HG02759 (cell line): Measurements from ENCODE around the gene SHROOM3.

Source experiments
- ATAC-seq: cut with Tn5 transposase; IDR thresholded peaks from one replicate; pipeline ENCODE4 v1.9.1; 2021; ENCODE audit warnings: mild to moderate bottlenecking, moderate library complexity; ENCODE audit not compliant: unreplicated experiment

The SHROOM3 gene

DNA sequence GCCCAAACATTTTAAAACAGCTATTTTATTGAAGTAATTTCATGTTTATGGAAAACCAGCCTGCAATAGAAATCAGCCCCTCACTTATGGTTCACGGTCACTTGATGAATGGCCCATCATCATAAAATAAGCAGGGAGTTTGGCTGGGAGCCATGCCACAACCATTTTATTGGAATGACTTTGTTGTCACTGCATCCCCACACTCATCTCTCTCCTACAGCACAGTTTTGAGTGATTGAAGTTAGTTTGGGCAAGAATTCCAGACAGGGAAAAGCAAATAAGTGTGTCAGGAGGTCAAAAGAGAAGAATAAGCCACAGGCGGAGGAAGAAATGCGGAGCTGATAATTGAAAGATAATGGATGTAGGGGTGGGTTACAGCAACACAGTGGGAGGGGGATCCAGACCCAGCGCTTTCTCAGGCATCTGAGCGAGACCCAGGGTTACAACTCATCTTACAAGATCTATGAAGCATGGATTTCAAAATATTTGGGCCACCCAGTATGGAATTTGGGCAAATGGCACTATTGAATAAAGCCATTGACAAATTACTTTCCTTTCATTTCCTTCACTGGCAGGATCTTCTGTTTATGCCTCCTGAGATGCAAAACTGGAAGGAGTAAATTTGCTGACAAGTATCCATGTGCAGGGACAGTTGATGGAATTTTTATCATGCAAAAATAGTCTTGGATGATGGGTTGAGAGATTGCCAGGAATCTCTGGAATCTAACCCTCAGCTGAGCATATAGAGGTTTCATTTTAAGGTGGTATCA, 100.8 kb downstream of the SHROOM3 start:
- ATAC-seq: no peak

DNA sequence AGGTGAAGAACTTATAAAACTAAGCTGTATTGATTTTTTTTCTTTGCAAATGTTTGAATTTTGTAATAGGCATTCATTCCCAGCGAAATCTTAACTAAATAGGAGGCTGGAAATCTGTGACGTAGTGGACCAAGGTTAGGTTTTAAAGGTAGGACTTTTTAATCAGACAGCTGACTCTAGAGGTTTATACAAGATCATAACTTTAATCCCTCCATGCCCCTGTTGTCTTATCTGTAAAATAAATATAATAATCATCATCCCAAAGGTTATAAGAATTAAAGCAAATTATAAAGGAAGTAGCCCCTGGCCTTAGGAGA, 101.3 kb downstream of the SHROOM3 start:
- no peak for ATAC-seq

DNA sequence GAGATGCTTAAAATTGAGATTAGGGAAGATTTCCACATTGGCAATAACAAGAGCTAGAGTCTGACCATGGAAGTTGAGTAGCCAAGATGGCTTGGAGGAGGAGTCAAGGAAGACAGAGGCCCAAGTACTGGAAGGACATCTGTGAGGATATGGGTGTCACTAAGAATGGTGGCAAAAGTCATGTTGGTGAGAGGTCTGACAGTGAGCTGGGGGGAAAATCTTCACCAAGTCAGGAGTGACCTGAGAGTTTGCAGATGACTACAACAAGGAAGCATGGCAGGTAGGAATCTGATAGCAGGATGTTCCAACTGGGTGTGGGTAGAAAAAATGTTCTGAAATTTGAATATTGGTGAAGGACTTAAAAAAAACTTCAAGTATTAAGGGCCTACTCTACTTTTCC, 103.3 kb downstream of the SHROOM3 start:
- no peak for ATAC-seq

DNA sequence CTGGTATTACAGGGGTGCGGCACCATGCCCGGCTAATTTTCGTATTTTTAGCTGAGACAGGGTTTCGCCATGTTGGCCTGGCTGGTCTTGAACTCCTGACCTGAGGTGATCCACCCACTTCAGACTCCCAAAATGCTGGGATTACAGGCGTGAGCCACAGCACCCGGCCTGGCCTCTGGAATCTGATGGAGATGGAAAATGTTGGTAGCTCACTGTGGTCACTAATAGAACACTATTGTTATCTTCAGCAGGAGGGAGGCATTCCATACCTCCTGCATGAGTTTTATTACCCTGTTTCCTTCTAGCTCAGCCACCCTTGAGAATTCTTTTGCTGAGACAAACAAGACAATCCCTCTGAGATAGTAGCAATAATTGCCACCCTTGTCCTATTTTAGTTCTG, 105.0 kb downstream of the SHROOM3 start:
- no peak for ATAC-seq

DNA sequence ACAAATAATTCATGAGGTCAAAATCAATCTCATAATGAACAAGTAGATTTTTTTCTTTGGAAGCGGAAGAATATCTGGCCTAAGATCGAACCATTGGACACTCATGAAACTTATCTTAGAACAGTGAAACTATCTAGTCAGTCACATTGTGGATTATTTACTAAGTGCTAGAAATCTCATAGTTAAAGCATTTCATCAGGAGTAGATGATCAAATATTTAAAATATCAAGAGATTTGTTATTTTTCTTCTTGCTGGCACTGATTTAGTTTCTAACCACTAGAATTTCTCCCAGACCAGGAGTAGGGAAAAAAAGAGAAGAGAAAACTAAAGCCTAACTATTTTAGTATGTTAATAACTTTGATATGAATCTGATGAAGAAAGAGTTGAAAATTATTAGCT, 105.5 kb downstream of the SHROOM3 start:
- ATAC-seq: no peak

DNA sequence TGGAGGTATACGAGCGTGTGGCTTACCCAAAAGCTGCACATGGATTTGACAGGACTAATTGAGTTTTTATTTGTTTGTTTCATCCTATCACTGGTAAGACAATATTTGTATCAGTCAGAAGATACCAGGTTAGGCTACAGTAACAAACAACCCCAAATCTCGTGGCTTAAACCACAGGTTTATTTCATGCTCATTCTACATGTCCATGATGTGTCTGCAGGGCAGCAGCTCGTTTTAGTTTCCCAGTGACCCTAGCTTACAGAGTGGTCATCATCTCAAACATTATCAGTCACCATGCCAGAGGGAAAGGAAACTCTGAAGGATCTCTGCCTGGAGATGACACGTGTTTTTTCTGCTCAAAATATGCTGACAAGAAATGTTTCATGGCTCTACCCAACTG, 108.3 kb downstream of the SHROOM3 start:
- ATAC-seq: no peak

DNA sequence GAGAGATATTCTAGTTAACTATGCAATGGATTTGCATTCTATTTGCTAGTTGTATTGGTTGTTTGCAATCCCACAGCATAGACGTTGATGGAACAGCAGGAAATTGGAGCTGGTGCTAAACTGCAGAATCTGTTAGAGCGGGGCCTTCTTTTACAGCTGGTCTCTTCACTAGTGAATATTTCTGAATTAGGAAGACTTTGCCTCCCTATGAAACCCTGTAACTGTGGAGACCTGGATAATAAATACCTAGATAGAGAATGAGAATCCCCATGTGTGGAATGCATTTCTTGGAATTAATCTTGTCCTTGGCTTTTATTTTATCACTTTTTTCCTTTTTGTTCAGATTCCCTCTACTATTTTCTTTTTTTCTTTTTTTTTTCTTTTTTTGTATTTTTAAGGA, 109.7 kb downstream of the SHROOM3 start:
- no peak for ATAC-seq

DNA sequence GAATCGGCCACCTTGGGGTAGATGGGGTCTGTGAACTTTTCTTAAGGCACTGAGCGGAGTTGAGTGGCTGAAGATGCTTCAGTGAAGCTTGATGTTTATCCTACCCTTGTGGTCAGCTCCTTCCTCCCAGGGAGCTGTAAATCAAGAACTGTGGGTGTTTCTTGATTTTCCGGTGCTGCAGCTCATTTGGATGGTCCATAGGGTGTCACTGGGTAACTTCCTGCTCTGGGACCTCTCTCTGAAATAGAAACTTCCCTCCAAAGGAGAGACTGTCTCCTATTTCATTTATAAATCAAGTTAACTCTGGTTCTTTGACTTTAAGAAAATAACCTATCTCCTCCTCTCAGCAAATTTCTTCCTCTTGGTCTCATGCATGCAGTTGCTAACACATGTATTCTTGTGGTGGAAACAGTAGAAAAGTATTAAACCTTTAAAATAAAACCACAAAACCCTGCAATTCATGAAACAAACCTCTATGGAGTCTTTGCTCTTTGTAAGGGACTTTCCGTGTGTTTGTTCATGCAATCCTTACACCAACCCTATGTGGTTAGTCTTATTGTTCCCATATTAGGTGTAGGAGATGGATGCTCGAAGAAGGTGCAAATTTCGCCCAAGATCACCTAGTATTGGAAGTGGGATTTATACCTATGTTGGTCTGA, 110.3 kb downstream of the SHROOM3 start:
- ATAC-seq: no peak

DNA sequence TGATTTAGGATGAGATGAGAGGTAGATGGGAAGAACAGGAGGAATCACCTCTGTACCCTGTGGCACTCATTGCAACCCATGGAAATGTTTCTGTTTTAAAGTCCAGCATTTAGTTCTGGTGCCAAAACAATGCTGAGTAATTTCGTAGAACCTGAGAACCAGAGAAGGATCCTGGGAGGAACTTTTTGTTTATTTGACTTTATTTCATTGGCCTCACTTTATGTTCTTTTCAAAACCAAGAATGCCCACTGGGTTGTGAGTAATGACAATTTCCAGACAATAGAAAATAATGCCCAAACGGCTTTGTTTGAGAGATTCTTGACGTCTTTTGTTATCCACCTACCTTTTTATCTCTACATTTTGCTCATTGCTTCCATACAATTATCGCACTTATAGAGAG, 111.3 kb downstream of the SHROOM3 start:
- ATAC-seq: no peak

DNA sequence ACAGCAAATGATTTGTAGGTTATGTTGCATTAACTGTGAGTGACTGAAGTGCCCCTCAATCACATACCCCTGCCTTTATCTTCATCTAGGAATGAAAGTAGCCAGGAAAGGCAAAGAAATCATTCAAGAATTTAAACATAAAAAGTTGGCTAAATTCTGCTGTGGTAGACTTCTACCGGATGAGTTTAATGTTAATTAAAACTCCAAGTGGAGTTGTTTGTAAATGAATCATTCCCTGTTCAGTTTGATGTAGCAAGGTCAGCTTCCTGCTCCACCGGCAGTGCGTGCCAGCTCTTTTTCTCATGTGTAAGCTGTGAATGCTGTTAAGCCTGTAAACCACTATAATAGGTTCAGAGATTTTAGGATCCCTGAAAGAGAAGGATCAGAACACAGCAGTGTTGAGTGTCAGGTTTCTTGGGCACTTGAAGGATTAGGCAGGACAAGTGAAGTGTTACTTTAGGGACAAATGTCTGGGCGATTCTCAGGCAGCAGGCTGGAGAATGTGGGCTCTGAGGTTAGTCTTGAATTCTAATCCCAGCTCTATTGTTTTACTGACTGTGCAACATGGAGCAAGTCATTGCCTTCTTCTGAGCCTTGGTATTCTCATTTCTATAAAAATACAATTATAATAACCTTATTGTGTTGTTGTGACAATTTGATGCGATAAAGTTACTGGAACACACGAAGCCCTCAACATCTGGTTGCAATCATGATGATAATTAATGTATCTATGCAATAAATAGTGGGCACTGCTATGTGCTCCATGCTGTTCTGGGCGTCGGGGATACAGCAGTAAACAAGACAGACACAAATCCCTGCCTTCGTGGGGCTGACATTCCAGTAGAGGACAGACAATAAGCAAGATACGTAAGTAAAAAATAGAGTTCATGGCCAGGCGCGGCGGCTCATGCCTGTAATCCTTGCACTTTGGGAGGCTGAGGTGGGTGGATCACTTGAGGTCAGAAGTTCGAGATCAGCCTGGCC, 112.0 kb downstream of the SHROOM3 start:
- no peak for ATAC-seq

DNA sequence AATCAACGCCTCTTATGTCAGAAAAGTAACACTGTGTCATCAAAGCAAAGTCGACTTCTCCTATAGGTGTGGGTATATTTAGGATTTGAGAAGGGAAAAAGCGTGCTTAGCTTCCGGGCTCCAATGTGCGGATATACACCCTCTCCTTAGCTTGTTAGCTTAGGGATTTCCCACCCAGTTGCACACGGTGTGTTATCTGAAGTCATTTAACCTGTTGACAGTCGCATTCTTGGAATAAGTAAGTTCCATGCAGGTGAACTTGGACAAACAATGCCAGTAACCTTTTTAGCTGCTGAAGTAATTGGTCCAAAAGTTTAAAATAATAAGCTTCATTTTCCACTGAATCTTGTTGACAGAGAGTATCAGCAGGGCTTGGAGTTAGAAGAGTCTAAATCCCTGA, 113.7 kb downstream of the SHROOM3 start:
- no peak for ATAC-seq

DNA sequence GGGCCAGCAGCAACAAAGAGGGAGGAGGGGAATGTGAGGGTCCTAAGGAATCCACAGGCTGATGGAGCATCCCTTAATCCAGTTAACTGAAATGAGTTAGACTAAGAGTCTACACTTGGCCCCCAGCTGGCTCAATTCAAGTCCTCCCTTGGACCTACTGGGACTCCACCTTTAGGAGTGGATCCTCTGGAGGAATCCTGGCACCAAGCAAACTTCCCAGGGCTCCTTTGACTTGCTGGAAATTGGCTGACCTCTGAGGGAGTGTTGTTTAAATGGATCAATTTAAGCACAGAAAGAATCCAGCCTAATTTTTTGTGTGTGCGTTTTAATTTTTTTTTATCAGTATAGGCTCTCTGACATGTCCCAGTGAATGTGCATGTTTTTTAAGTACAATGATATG, 114.7 kb downstream of the SHROOM3 start:
- no peak for ATAC-seq

DNA sequence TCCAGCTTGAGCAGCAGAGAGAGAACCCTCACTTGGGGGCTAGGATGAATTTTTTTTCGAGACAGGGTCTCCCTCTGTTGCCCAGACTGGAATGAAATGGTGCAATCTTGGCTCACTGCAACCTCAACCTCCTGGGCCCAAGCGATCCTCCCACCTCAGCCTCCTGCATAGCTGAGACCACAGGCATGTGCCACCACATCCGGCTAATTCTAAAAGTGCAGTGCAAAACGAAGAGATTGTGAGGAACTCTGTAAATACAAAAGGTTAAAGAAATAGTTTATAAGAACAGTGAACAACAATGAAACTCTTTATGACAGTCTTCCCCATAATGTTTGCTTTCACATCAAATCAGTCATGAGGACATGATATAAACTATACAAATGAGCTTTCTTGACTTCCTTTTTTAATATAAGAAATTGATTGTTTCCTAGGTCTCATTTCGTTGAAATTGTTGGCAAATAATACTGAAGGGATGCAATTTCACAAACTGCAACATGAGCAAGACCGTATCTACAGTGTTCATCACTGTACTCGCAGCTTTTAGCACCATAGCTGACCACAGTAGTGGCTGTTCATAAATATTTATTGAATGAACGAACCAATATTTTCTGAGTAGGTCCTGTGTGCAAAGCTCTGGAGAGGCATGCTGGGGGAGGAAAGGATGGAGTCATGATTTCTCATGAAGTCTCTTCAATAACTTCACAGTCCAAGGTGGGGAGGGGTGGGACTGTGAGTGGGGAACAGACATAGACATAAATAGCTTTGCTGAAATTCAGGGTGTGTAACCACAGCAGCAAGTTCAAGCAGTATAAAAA, 116.1 kb downstream of the SHROOM3 start:
- no peak for ATAC-seq

DNA sequence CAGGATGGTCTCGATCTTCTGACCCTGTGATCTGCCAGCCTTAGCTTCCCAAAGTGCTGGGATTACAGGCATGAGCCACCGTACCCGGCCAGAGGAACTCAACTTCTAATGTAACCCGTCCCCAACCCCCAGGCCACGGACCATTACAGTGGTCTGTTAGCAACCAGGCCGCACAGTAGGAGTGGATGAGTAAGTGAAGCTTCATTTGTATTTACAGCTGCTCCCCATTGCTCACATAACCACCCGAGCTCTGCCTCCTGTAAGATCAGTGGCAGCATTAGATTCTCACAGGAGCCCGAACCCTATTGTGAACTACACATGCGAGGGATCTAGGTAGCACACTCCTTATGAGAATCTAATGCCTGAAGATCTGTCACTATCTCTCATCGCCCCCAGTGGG, 119.6 kb downstream of the SHROOM3 start:
- ATAC-seq: no peak

DNA sequence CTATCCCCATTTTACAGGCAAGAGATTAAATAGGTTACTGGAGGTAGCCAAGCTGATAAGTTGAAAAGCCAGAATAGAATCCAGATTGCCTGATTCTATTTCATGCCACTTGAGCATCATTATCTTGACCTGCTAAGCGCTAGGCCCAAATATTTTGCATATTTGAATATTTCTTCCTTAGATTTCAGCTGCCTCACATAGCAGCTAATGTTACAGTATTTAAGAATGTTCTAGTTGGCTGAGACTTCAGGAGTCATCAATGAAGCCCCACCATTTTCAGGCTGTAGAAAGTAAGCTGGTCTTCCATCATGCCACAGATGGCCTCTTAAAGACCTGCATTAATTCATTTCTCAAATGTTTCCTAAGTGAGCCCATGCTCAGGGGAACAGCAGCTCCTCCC, 121.4 kb downstream of the SHROOM3 start:
- no peak for ATAC-seq

DNA sequence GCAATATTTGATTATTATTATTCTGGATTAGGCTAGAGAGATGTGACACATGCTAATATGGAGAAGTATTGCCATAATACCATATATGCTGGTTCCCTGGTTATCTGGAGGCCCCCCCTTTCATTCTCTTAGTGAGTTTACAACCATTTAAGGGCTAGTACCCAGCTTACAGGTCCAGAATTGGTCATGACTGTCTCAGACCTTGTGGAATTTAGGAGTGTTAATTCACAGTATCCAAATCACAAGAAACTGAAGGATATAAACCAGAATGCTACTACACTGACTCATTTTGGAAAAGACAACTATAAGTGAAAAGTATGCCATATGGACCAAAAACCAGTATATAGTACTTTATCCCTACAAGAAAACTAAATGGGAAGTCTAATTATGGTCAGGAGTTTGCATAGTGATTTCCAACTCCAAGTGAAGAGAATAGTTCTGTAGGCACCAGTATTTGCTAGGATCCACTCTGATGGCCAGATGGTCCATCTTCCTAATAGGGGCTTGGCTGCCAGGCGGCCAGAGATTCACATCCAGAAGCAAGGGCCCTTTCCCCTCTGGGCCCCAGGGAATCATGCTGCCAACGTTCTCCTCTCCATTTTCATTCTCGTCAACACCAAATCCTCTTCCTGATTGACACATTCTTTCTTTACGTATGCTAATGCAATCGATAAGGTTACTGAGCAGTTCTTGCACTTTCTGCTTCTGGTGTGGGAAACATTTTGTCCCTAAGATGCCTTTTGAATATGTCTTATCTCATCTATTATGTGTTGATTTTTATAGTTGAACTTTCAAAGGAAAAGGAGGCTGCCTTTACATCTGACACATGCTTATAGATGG, 123.6 kb downstream of the SHROOM3 start:
- no peak for ATAC-seq

DNA sequence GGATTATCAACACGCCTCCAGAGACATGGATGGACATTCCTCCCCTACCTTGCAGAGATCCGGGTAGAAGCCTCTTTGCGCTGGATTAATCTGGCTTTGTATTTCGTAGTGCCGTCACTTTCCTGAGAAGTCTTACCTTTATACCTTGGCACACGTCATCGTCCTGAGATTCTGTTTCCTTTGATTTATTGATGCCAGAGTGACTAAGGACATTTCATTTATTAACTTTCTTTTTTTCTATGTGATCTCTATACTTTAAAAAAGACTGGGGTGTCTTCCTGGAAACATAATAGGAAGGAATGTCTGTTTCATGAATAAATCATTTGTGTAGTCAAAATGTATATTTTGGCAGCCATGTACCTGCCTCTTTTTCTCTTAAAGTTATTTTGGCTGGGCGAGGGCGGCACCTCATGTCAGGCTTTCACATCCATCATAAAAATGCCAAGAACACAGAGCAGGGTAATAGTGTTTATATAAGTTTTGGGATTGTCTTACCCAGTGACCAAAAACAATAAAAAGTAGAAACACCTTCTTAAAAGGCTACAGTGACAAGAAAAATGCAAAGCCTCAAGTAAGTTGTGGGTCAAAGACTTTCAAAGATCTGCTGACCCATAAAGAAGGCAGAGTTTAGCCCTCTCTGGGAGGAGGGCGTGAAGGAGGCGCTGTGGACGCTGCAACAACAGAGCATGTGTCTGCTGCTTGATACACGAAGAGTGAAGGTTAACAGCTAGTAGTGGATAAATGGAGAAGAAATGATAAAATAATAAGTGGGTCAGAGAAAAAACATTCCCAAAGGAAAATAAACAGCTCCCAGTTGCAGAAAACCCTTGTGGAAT, 124.4 kb downstream of the SHROOM3 start:
- ATAC-seq: no peak

DNA sequence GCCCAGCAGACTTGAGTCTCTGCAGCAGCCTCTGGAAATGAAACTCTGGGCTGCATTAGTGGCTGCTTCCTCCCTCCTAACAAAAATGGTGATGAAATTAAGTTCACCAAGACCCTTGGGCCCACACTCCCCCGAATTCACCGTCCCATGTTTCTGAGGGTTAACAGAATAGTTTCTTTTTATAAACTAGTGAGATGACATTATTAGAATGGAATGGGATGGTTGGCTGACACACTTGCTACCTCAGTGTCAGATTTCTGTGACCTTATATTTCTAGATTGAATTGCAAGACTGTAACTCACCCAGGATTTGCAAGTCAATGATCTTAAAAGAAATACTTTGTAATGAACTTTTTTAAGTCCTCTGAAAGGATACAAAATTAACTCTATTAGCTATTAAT, 127.1 kb downstream of the SHROOM3 start:
- no peak for ATAC-seq

DNA sequence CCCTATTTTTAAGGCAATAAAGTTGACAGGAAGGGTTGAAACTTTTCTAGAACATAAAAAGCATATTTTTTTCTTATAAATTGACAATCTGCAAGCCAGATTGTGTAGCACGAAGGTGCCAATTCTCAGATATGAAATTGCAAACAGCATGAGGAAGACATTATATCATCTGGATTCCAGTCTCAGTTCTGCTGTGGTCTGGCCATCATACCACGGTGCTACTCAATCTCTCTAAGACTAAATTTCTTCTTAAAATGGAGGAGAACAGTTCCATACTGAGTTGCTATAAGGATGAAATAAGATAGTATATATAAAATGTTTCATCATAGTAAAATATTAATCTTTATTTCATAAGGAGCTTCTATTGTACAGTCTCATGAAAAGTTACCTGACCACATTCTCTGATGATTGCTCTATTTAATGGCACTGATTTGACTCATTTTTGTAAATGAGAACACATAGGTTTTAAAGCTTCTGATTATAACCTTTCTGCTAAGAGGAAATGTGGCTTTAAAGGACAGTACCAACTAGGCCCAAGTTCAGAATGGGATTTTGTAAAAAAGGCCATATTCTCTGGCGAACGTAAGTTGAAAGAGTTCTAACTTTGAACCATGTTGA, 127.9 kb downstream of the SHROOM3 start:
- no peak for ATAC-seq
